Neural cell (in vitro differentiated cells): ENCODE results near the gene SPON1. TPM values are rescaled to one million over a fixed set of nuclear protein-coding genes. Genes with fewer than 3 reads are reported as not detected.

ENCODE experiments used
- H2AFZ ChIP-seq: fragments of 200-600, 300-800 bp; sonication (generic), shearing (Covaris generic); 2 replicates; pipeline ENCODE4 v1.6.0; 2014; ENCODE audit warnings: low read depth, mild to moderate bottlenecking, antibody characterized with exemption, low read length, moderate library complexity
- H3F3A ChIP-seq: fragments of 200-600 bp; shearing (Covaris generic); 2 replicates; pipeline ENCODE4 v1.6.1; 2016; ENCODE audit warnings: mild to moderate bottlenecking, moderate library complexity, mixed read lengths, antibody characterized with exemption, low read length; ENCODE audit not compliant: insufficient read depth, poor library complexity, severe bottlenecking
- H3K27ac ChIP-seq: fragments of 200-600, 300-800 bp; sonication (generic), shearing (Covaris generic); 2 replicates; pipeline ENCODE4 v1.5.1; 2014; ENCODE audit warnings: mild to moderate bottlenecking, low read length, moderate library complexity
- H3K27me3 ChIP-seq: fragments of 300-800, 200-600 bp; sonication (generic), shearing (Covaris generic); 2 replicates; pipeline ENCODE4 v1.6.0; 2014; ENCODE audit warnings: mild to moderate bottlenecking, low read depth, low read length, moderate library complexity; ENCODE audit not compliant: insufficient read depth
- H3K36me3 ChIP-seq: fragments of 300-800, 200-600 bp; sonication (generic), shearing (Covaris generic); 2 replicates; pipeline ENCODE4 v1.5.1; 2014; ENCODE audit warnings: mild to moderate bottlenecking, antibody characterized with exemption, low read length, moderate library complexity; ENCODE audit not compliant: insufficient read depth
- H3K4me2 ChIP-seq: fragments of 300-800, 200-600 bp; sonication (generic), shearing (Covaris generic); 2 replicates; pipeline ENCODE4 v1.6.0; 2014; ENCODE audit warnings: mild to moderate bottlenecking, low read length
- H3K4me3 ChIP-seq: fragments of 300-800, 200-600 bp; sonication (generic), shearing (Covaris generic); 2 replicates; pipeline ENCODE4 v1.5.1; 2014; ENCODE audit warnings: mild to moderate bottlenecking, low read length, moderate library complexity
- H3K79me2 ChIP-seq: fragments of 200-600 bp; shearing (Covaris generic); replicated peaks from 2 replicates; pipeline ENCODE4 v1.6.0; 2014; ENCODE audit warnings: mild to moderate bottlenecking, low read length, moderate library complexity; ENCODE audit not compliant: insufficient read depth
- H3K9ac ChIP-seq: fragments of 300-800, 200-600 bp; sonication (generic), shearing (Covaris generic); 2 replicates; pipeline ENCODE4 v1.6.1; 2016; ENCODE audit warnings: mild to moderate bottlenecking, low read length, mixed read lengths
- H3K9me2 ChIP-seq: fragments of 200-600 bp; shearing (Covaris generic); 2 replicates; pipeline ENCODE4 v1.6.1; 2016; ENCODE audit warnings: mild to moderate bottlenecking, low read length, mixed read lengths; ENCODE audit not compliant: insufficient read depth
- H3K9me3 ChIP-seq: fragments of 200-600, 300-800 bp; sonication (generic), shearing (Covaris generic); 2 replicates; pipeline ENCODE4 v1.6.1; 2016; ENCODE audit warnings: mild to moderate bottlenecking, mixed run types, low read length, moderate library complexity, mixed read lengths
- H4K20me1 ChIP-seq: fragments of 200-600 bp; shearing (Covaris generic); 2 replicates; pipeline ENCODE4 v1.6.1; 2016; ENCODE audit warnings: mild to moderate bottlenecking, mixed run types; ENCODE audit not compliant: insufficient read depth
- CTCF ChIP-seq: fragments of 450-650 bp; IDR thresholded peaks from 2 replicates; pipeline ENCODE4 v1.5.1; 2014; ENCODE audit warnings: antibody characterized with exemption, mild to moderate bottlenecking, moderate library complexity; ENCODE audit not compliant: poor library complexity, severe bottlenecking
- EP300 ChIP-seq: fragments of 450-650 bp; conservative IDR thresholded peaks from 2 replicates; pipeline ENCODE4 v1.6.1; 2014; ENCODE audit warnings: antibody characterized with exemption, mild to moderate bottlenecking, moderate library complexity; ENCODE audit not compliant: poor library complexity, severe bottlenecking
- EZH2 ChIP-seq: fragments of 200-600, 300-800 bp; shearing (Covaris generic), sonication (generic); IDR thresholded peaks from 2 replicates; pipeline ENCODE4 v1.6.1; 2014; ENCODE audit warnings: antibody characterized with exemption, low read length, borderline replicate concordance, mild to moderate bottlenecking; ENCODE audit not compliant: insufficient read depth, poor library complexity, severe bottlenecking
- MXI1 ChIP-seq: fragments of 450-650 bp; conservative IDR thresholded peaks from 2 replicates; pipeline ENCODE4 v1.6.1; 2014; ENCODE audit warnings: antibody characterized with exemption, mild to moderate bottlenecking; ENCODE audit not compliant: poor library complexity, severe bottlenecking
- POLR2AphosphoS5 ChIP-seq: IDR thresholded peaks from 2 replicates; pipeline ENCODE4 v1.6.1; 2012
- RAD21 ChIP-seq: fragments of 450-650 bp; conservative IDR thresholded peaks from 2 replicates; pipeline ENCODE4 v1.6.1; 2014; ENCODE audit warnings: antibody characterized with exemption, mild to moderate bottlenecking, moderate library complexity
- REST ChIP-seq: IDR thresholded peaks from 2 replicates; pipeline ENCODE4 v1.6.1; 2012; ENCODE audit warnings: borderline replicate concordance
- SMC3 ChIP-seq: fragments of 450-650 bp; conservative IDR thresholded peaks from 2 replicates; pipeline ENCODE4 v1.6.1; 2014; ENCODE audit warnings: antibody characterized with exemption, mild to moderate bottlenecking, moderate library complexity; ENCODE audit not compliant: poor library complexity
- TAF1 ChIP-seq: IDR thresholded peaks from 2 replicates; pipeline ENCODE4 v1.6.1; 2012; ENCODE audit warnings: low read depth
- polyA plus RNA-seq: library from polyadenylated mRNA; depleted of rRNA; stranded (reverse); fragments of >200 nt; gene quantifications from 2 replicates; pipeline ENCODE4 v1.2.3, GENCODE V29; 2014

SPON1 gene
- polyA plus RNA-seq, 1 donor from 2014 or later, result 0.66 TPM

GRCh38 chr11:14075118-14076078 lies 112.9 kb downstream of the SPON1 start:
- no peaks in the 10 kb centered on the region for H3K9me3 ChIP-seq
- no peaks in the 10 kb centered on the region for H3K27me3 ChIP-seq
- H3K9me2 ChIP-seq, result no peaks in the 10 kb centered on the region
- H2AFZ ChIP-seq, result no peak overlapping the region
- H3K27ac ChIP-seq, result no peak overlapping the region
- H3K9ac ChIP-seq, result no peak overlapping the region
- no peak for TF ChIP-seq REST
- TF ChIP-seq EZH2, result no peak
- no peak for TF ChIP-seq TAF1
- no peak overlapping the region for H3K4me3 ChIP-seq
- H3F3A ChIP-seq, result no peaks in the 10 kb centered on the region
- no peaks in the 10 kb centered on the region for H4K20me1 ChIP-seq
- H3K4me2 ChIP-seq, result no peak overlapping the region
- H3K79me2 ChIP-seq, result no peaks in the 10 kb centered on the region
- no peaks in the 10 kb centered on the region for H3K36me3 ChIP-seq

GRCh38 chr11:14079011-14079410 lies 116.5 kb downstream of the SPON1 start:
- Histone ChIP-seq H3K27ac (no peak overlapping the region), H3K4me2 (no peak overlapping the region), H3K4me3 (no peak overlapping the region), H3K27me3 (no peaks in the 10 kb centered on the region), H3F3A (no peaks in the 10 kb centered on the region), H3K9me2 (no peaks in the 10 kb centered on the region), H3K9ac (no peak overlapping the region), H2AFZ (no peak overlapping the region), H4K20me1 (no peaks in the 10 kb centered on the region), H3K9me3 (no peaks in the 10 kb centered on the region), H3K36me3 (no peaks in the 10 kb centered on the region), H3K79me2 (no peaks in the 10 kb centered on the region)
- TF ChIP-seq CTCF (no peak), RAD21 (no peak), EP300 (no peak)

GRCh38 chr11:14079797-14080196 lies 117.3 kb downstream of the SPON1 start:
- Histone ChIP-seq H3F3A (no peaks in the 10 kb centered on the region), H3K27ac (no peak overlapping the region), H3K4me3 (no peak overlapping the region), H3K9ac (no peak overlapping the region), H3K9me3 (no peaks in the 10 kb centered on the region), H3K36me3 (no peaks in the 10 kb centered on the region), H3K27me3 (no peaks in the 10 kb centered on the region), H3K4me2 (no peak overlapping the region), H3K9me2 (no peaks in the 10 kb centered on the region), H4K20me1 (no peaks in the 10 kb centered on the region), H2AFZ (no peak overlapping the region), H3K79me2 (no peaks in the 10 kb centered on the region)
- no peak for TF ChIP-seq MXI1
- no peak for TF ChIP-seq CTCF
- TF ChIP-seq REST, result no peak
- TF ChIP-seq EP300, result no peak
- TF ChIP-seq SMC3, result no peak
- no peak for TF ChIP-seq POLR2AphosphoS5
- no peak for TF ChIP-seq EZH2
